Measurements from ENCODE around the gene CLCN5. TPM values are rescaled to one million over a fixed set of nuclear protein-coding genes. Genes with fewer than 3 reads are reported as not detected.

CLCN5 gene
- total and polyA plus RNA-seq, 2 of the 13 experiments (the other 11 are each of a cell fraction or from before 2014, with no cell fraction given) = 7.8 to 27.3 TPM

DNA sequence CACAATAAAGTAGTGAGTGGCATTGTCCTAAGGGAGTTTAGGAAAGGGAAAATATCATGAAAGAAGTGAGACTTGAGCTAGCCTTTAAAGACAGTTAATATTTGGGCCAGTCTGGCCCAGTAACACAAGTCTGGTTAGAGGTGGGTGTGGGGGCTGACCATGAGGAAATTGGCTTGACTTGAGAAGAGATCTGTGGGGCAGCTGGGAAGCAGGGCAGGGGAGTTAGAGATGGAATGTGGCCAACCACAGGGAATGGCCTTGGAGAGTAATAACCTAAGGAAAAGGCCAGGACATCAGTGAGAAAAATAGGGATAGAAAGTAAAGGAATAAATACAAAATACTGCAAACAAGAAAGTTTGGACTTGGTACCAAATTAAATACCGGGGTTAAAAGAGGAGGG is 71.3 kb downstream of the CLCN5 start (continued):
- TF ChIP-seq, protein P1, sequence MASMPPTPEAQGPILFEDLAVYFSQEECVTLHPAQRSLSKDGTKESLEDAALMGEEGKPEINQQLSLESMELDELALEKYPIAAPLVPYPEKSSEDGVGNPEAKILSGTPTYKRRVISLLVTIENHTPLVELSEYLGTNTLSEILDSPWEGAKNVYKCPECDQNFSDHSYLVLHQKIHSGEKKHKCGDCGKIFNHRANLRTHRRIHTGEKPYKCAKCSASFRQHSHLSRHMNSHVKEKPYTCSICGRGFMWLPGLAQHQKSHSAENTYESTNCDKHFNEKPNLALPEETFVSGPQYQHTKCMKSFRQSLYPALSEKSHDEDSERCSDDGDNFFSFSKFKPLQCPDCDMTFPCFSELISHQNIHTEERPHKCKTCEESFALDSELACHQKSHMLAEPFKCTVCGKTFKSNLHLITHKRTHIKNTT (CRISPR knock-in tag; IDR thresholded peaks at IDR 0.05) = no peak

DNA sequence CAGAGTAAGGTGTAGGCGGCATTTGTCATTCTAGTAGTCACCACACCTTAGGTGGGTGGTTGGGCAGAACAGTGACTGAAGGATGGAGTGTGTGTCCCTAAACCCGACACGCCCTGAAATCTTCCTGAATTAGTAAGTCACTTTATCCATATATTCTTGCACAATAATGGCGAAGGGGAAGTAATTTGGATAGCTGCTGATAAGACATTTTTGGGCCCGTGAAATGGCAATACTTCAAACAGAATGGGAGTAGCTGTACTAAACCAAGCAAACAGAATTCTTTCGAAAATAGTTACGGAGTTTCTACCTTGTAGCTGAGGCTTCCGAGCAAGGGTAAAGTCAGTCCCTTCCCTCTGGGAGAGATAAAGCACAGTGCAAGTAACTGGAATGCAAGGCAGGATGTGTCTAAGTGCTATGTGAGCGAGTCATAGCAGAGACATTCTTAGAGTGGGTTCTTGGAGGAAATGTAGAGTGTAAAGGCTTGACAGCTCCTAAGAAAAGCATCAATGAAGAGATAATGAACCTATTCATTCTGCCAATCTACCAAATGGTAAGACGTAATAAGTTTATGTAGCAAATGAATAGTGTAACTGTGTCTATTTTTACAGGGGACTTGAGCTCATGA is 72.8 kb downstream of the CLCN5 start:
- no peaks in the 10 kb centered on the region for H3K36me3 ChIP-seq (replicated peaks in 1 of 2; ENCODE audit: control insufficient read depth in 1 of 2, insufficient read depth in 2 of 2, low read length in 2 of 2)
- FAIRE-seq (no peak), DNase-seq (ENCODE audit: low spot score) (peak; percentile 30), ATAC-seq (no peak)
- no peak overlapping the region for H3K9ac ChIP-seq (ENCODE audit: insufficient read depth, low read depth, low read length)
- no peak overlapping the region for H3K4me2 ChIP-seq (ENCODE audit: low read depth, low read length)
- H2AFZ ChIP-seq (ENCODE audit: low read length) = no peak overlapping the region
- in situ Hi-C loops (cut with HindIII; ENCODE audit: extremely low pct_ligation_motif_present, low pct_unique_long_range_greater_than_20kb) = no loop called here
- 74% methylated on average over 7 of the region's 10 CpGs for WGBS (ENCODE audit: low lambda C conversion rate)
- H3K4me1 ChIP-seq (ENCODE audit: insufficient read depth, low read length) = peaks cover 13% of the 10 kb centered on the region
- TF ChIP-seq, protein P2, sequence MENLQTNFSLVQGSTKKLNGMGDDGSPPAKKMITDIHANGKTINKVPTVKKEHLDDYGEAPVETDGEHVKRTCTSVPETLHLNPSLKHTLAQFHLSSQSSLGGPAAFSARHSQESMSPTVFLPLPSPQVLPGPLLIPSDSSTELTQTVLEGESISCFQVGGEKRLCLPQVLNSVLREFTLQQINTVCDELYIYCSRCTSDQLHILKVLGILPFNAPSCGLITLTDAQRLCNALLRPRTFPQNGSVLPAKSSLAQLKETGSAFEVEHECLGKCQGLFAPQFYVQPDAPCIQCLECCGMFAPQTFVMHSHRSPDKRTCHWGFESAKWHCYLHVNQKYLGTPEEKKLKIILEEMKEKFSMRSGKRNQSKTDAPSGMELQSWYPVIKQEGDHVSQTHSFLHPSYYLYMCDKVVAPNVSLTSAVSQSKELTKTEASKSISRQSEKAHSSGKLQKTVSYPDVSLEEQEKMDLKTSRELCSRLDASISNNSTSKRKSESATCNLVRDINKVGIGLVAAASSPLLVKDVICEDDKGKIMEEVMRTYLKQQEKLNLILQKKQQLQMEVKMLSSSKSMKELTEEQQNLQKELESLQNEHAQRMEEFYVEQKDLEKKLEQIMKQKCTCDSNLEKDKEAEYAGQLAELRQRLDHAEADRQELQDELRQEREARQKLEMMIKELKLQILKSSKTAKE (CRISPR knock-in tag; IDR thresholded peaks at IDR 0.05; ENCODE audit: borderline replicate concordance) = no peak
- TF ChIP-seq NCOA2 (CRISPR knock-in tag; IDR thresholded peaks at IDR 0.05) (peak; percentile 17; the same call in 1 of the 2 replicates), NFYB (CRISPR knock-in tag; IDR thresholded peaks at IDR 0.05) (no peak), SIX1 (CRISPR knock-in tag; IDR thresholded peaks at IDR 0.05; ENCODE audit: borderline replicate concordance) (no peak), ZNF441 (CRISPR knock-in tag; IDR thresholded peaks at IDR 0.05; ENCODE audit: borderline replicate concordance) (no peak)
- TF ChIP-seq, protein P3, sequence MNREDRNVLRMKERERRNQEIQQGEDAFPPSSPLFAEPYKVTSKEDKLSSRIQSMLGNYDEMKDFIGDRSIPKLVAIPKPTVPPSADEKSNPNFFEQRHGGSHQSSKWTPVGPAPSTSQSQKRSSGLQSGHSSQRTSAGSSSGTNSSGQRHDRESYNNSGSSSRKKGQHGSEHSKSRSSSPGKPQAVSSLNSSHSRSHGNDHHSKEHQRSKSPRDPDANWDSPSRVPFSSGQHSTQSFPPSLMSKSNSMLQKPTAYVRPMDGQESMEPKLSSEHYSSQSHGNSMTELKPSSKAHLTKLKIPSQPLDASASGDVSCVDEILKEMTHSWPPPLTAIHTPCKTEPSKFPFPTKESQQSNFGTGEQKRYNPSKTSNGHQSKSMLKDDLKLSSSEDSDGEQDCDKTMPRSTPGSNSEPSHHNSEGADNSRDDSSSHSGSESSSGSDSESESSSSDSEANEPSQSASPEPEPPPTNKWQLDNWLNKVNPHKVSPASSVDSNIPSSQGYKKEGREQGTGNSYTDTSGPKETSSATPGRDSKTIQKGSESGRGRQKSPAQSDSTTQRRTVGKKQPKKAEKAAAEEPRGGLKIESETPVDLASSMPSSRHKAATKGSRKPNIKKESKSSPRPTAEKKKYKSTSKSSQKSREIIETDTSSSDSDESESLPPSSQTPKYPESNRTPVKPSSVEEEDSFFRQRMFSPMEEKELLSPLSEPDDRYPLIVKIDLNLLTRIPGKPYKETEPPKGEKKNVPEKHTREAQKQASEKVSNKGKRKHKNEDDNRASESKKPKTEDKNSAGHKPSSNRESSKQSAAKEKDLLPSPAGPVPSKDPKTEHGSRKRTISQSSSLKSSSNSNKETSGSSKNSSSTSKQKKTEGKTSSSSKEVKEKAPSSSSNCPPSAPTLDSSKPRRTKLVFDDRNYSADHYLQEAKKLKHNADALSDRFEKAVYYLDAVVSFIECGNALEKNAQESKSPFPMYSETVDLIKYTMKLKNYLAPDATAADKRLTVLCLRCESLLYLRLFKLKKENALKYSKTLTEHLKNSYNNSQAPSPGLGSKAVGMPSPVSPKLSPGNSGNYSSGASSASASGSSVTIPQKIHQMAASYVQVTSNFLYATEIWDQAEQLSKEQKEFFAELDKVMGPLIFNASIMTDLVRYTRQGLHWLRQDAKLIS (CRISPR knock-in tag; IDR thresholded peaks at IDR 0.05) = no peak
- H3K79me2 ChIP-seq (ENCODE audit: insufficient read depth, low read length) = no peaks in the 10 kb centered on the region
- ChIA-PET POLR2A (no interaction called here), CTCF (ENCODE audit: low intra/inter-chr PET ratio, low total read pairs) (no interaction called here)
- intact Hi-C loops (cut with micrococcal nuclease; ENCODE audit: unreplicated experiment) = no loop called here
- no peaks in the 10 kb centered on the region for H3K27me3 ChIP-seq (ENCODE audit: control insufficient read depth in 1 of 2, insufficient read depth in 2 of 2, low read length in 2 of 2)
- no peak overlapping the region for H3K27ac ChIP-seq (ENCODE audit: extremely low read length, insufficient read depth, low read length)
- H3K4me3 ChIP-seq (replicated peaks in 1 of 3; ENCODE audit: insufficient read depth in 1 of 3, low read depth in 2 of 3, low read length in 3 of 3) = no peak overlapping the region
- no TSS peak for BruUV-seq (replicated peaks)
- no peaks in the 10 kb centered on the region for H4K20me1 ChIP-seq (ENCODE audit: insufficient read depth, low read length)
- H3K9me3 ChIP-seq (ENCODE audit: low read length) = no peaks in the 10 kb centered on the region
